GM19452 (cell line): ENCODE measurements around the gene BCKDHB.

Experiments used
- ATAC-seq: cut with Tn5 transposase; IDR thresholded peaks from one replicate; pipeline ENCODE4 v1.9.1; 2021; ENCODE audit not compliant: unreplicated experiment

BCKDHB gene

GRCh38 chr6:80148220-80148619 is 41.7 kb downstream of the BCKDHB start:
- no peak for ATAC-seq

GRCh38 chr6:80151635-80152034 is 45.2 kb downstream of the BCKDHB start:
- no peak for ATAC-seq

GRCh38 chr6:80154160-80154559 is 47.7 kb downstream of the BCKDHB start:
- ATAC-seq = no peak

- ATAC-seq = no peak
Measured at GRCh38 chr6:80156221-80156620, 49.8 kb downstream of the BCKDHB start.

- ATAC-seq = no peak
Measured at GRCh38 chr6:80158478-80158989, 52.1 kb downstream of the BCKDHB start.

- ATAC-seq = no peak
Measured at GRCh38 chr6:80161434-80161833, 55.0 kb downstream of the BCKDHB start.

- peak; percentile 60 for ATAC-seq
Measured at GRCh38 chr6:80163754-80164187, 57.3 kb downstream of the BCKDHB start.

- peak; percentile 91 for ATAC-seq
Measured at GRCh38 chr6:80165143-80165542, 58.7 kb downstream of the BCKDHB start.

- no peak for ATAC-seq
Measured at GRCh38 chr6:80165819-80166218, 59.3 kb downstream of the BCKDHB start.

- no peak for ATAC-seq
Measured at GRCh38 chr6:80170433-80170832, 64.0 kb downstream of the BCKDHB start.

GRCh38 chr6:80173411-80173810 is 66.9 kb downstream of the BCKDHB start:
- ATAC-seq = no peak

- ATAC-seq = peak; percentile 71
Measured at GRCh38 chr6:80174900-80175572, 68.6 kb downstream of the BCKDHB start.

- no peak for ATAC-seq
Measured at GRCh38 chr6:80179695-80180094, 73.2 kb downstream of the BCKDHB start.

- no peak for ATAC-seq
Measured at GRCh38 chr6:80181352-80182081, 75.0 kb downstream of the BCKDHB start.

GRCh38 chr6:80182308-80182707 is 75.8 kb downstream of the BCKDHB start:
- ATAC-seq = no peak

GRCh38 chr6:80183019-80183795 is 76.7 kb downstream of the BCKDHB start:
- ATAC-seq = no peak

GRCh38 chr6:80185492-80185891 is 79.0 kb downstream of the BCKDHB start:
- ATAC-seq = no peak

- ATAC-seq = no peak
Measured at GRCh38 chr6:80186082-80186481, 79.6 kb downstream of the BCKDHB start.

- no peak for ATAC-seq
Measured at GRCh38 chr6:80196906-80197305, 90.4 kb downstream of the BCKDHB start.

GRCh38 chr6:80197474-80197873 is 91.0 kb downstream of the BCKDHB start:
- no peak for ATAC-seq

- no peak for ATAC-seq
Measured at GRCh38 chr6:80197986-80198385, 91.5 kb downstream of the BCKDHB start.

GRCh38 chr6:80203283-80203682 is 96.8 kb downstream of the BCKDHB start:
- ATAC-seq = no peak
